DMS79 (cell line): ENCODE results near the gene DLG2.

Experiments used
- DNase-seq: peaks from one replicate; lab custom pipeline; 2025; lab: John Stamatoyannopoulos, UW

Gene DLG2

GRCh38 chr11:84260862-84261261 is 1366.3 kb downstream of the DLG2 start:
- DNase-seq: no peak

- no peak for DNase-seq
Measured at GRCh38 chr11:84256618-84257017, 1370.5 kb downstream of the DLG2 start.

GRCh38 chr11:84255483-84255882 is 1371.7 kb downstream of the DLG2 start:
- DNase-seq: no peak

GRCh38 chr11:84250834-84251613 is 1376.1 kb downstream of the DLG2 start:
- DNase-seq: no peak

- no peak for DNase-seq
Measured at GRCh38 chr11:84249344-84250135, 1377.6 kb downstream of the DLG2 start.

- no peak for DNase-seq
Measured at GRCh38 chr11:84247926-84248325, 1379.2 kb downstream of the DLG2 start.

- no peak for DNase-seq
Measured at GRCh38 chr11:84247129-84247528, 1380.0 kb downstream of the DLG2 start.

GRCh38 chr11:84243629-84244263 is 1383.4 kb downstream of the DLG2 start:
- DNase-seq: no peak

- no peak for DNase-seq
Measured at GRCh38 chr11:84241343-84242131, 1385.6 kb downstream of the DLG2 start.

GRCh38 chr11:84240847-84241246 is 1386.3 kb downstream of the DLG2 start:
- no peak for DNase-seq

GRCh38 chr11:84236436-84236835 is 1390.7 kb downstream of the DLG2 start:
- no peak for DNase-seq

- DNase-seq: no peak
Measured at GRCh38 chr11:84234462-84235202, 1392.5 kb downstream of the DLG2 start.

- no peak for DNase-seq
Measured at GRCh38 chr11:84234011-84234410, 1393.1 kb downstream of the DLG2 start.

GRCh38 chr11:84232511-84232910 is 1394.6 kb downstream of the DLG2 start:
- no peak for DNase-seq

GRCh38 chr11:84230402-84230801 is 1396.7 kb downstream of the DLG2 start:
- no peak for DNase-seq

GRCh38 chr11:84227970-84228665 is 1399.0 kb downstream of the DLG2 start:
- DNase-seq: no peak

- no peak for DNase-seq
Measured at GRCh38 chr11:84224042-84224441, 1403.1 kb downstream of the DLG2 start.

- no peak for DNase-seq
Measured at GRCh38 chr11:84218318-84218717, 1408.8 kb downstream of the DLG2 start.

- no peak for DNase-seq
Measured at GRCh38 chr11:84215672-84216071, 1411.5 kb downstream of the DLG2 start.

GRCh38 chr11:84214557-84214956 is 1412.6 kb downstream of the DLG2 start:
- no peak for DNase-seq
